Measurements from ENCODE around the gene PHYH. TPM values are rescaled to one million over a fixed set of nuclear protein-coding genes. Genes with fewer than 3 reads are reported as not detected.
A peak's percentile ranks its signal among the peaks of the same experiment; 100 is the strongest.

Gene PHYH
- total and polyA plus RNA-seq, 4 donors: 45.4 to 139 (median 86.8) TPM

DNA sequence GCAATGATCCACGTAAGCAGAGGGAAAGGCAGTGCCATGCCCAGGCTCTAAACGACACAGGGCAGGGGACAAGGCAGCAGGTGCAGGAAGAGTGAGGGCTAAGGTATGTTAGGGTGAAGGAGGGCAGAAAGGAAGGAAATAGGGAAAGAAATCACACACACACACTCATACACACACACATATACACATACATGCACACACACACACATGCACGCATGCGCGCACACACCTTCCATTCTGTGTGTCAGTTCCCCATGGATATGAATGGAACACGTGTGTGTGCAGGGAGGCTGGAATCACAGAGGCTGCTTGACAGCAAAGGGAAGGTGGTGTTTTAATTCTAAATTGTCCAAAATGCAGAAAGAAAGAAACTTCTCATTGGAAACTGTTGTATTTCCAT lies 6.2 kb upstream of the PHYH start:
- Histone ChIP-seq H3K36me3 (ENCODE audit: control insufficient read depth in 4 of 4, insufficient read depth in 3 of 4, low read depth in 1 of 4, low read length in 3 of 4) (peaks cover 0 to 3% (median 0%) of the 10 kb centered on the region in 4 donors), H3K4me1 (ENCODE audit: control insufficient read depth in 4 of 4, insufficient read depth in 4 of 4, low read length in 3 of 4) (peaks cover 0 to 7% (median 4%) of the 10 kb centered on the region in 4 donors), H3K4me3 (ENCODE audit: low read depth in 1 of 3, low read length in 3 of 3) (no peak overlapping the region), H3K27ac (ENCODE audit: low read depth in 1 of 2, low read length in 2 of 2) (no peak overlapping the region), H3K27me3 (ENCODE audit: control insufficient read depth in 4 of 4, insufficient read depth in 4 of 4, low read length in 3 of 4) (no peaks in the 10 kb centered on the region), H3K9ac (ENCODE audit: low read depth in 1 of 2, low read length in 2 of 2) (no peak overlapping the region), H3K9me3 (ENCODE audit: control insufficient read depth in 4 of 4, low read length in 3 of 4) (no peaks in the 10 kb centered on the region)
- 92% methylated on average over 6 of the region's 6 CpGs for WGBS
- TF ChIP-seq, protein P1, sequence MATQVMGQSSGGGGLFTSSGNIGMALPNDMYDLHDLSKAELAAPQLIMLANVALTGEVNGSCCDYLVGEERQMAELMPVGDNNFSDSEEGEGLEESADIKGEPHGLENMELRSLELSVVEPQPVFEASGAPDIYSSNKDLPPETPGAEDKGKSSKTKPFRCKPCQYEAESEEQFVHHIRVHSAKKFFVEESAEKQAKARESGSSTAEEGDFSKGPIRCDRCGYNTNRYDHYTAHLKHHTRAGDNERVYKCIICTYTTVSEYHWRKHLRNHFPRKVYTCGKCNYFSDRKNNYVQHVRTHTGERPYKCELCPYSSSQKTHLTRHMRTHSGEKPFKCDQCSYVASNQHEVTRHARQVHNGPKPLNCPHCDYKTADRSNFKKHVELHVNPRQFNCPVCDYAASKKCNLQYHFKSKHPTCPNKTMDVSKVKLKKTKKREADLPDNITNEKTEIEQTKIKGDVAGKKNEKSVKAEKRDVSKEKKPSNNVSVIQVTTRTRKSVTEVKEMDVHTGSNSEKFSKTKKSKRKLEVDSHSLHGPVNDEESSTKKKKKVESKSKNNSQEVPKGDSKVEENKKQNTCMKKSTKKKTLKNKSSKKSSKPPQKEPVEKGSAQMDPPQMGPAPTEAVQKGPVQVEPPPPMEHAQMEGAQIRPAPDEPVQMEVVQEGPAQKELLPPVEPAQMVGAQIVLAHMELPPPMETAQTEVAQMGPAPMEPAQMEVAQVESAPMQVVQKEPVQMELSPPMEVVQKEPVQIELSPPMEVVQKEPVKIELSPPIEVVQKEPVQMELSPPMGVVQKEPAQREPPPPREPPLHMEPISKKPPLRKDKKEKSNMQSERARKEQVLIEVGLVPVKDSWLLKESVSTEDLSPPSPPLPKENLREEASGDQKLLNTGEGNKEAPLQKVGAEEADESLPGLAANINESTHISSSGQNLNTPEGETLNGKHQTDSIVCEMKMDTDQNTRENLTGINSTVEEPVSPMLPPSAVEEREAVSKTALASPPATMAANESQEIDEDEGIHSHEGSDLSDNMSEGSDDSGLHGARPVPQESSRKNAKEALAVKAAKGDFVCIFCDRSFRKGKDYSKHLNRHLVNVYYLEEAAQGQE (IDR thresholded peaks at IDR 0.05): no peak
- no peak for TF ChIP-seq YY1 (IDR thresholded peaks at IDR 0.05)
- TF ChIP-seq HNF4G (IDR thresholded peaks at IDR 0.05): no peak
- TF ChIP-seq RXRA (IDR thresholded peaks at IDR 0.05): no peak
- TF ChIP-seq, protein P2, sequence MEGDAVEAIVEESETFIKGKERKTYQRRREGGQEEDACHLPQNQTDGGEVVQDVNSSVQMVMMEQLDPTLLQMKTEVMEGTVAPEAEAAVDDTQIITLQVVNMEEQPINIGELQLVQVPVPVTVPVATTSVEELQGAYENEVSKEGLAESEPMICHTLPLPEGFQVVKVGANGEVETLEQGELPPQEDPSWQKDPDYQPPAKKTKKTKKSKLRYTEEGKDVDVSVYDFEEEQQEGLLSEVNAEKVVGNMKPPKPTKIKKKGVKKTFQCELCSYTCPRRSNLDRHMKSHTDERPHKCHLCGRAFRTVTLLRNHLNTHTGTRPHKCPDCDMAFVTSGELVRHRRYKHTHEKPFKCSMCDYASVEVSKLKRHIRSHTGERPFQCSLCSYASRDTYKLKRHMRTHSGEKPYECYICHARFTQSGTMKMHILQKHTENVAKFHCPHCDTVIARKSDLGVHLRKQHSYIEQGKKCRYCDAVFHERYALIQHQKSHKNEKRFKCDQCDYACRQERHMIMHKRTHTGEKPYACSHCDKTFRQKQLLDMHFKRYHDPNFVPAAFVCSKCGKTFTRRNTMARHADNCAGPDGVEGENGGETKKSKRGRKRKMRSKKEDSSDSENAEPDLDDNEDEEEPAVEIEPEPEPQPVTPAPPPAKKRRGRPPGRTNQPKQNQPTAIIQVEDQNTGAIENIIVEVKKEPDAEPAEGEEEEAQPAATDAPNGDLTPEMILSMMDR (IDR thresholded peaks at IDR 0.05; ENCODE audit: low read depth, low read length, missing input control): no peak
- TF ChIP-seq RAD21 (IDR thresholded peaks at IDR 0.05): no peak
- no peak for TF ChIP-seq FOXA1 (IDR thresholded peaks at IDR 0.05)
- TF ChIP-seq, protein P3, sequence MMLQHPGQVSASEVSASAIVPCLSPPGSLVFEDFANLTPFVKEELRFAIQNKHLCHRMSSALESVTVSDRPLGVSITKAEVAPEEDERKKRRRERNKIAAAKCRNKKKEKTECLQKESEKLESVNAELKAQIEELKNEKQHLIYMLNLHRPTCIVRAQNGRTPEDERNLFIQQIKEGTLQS (IDR thresholded peaks at IDR 0.05): no peak
- no peak for TF ChIP-seq FOXA2 (IDR thresholded peaks at IDR 0.05)
- no peak for TF ChIP-seq SP1 (IDR thresholded peaks at IDR 0.05)
- TF ChIP-seq, protein P4, sequence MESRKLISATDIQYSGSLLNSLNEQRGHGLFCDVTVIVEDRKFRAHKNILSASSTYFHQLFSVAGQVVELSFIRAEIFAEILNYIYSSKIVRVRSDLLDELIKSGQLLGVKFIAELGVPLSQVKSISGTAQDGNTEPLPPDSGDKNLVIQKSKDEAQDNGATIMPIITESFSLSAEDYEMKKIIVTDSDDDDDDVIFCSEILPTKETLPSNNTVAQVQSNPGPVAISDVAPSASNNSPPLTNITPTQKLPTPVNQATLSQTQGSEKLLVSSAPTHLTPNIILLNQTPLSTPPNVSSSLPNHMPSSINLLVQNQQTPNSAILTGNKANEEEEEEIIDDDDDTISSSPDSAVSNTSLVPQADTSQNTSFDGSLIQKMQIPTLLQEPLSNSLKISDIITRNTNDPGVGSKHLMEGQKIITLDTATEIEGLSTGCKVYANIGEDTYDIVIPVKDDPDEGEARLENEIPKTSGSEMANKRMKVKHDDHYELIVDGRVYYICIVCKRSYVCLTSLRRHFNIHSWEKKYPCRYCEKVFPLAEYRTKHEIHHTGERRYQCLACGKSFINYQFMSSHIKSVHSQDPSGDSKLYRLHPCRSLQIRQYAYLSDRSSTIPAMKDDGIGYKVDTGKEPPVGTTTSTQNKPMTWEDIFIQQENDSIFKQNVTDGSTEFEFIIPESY (IDR thresholded peaks at IDR 0.05): no peak
- TF ChIP-seq EGR1 (IDR thresholded peaks at IDR 0.05; ENCODE audit: low read depth in 2 of 2): no peak
- no peak for TF ChIP-seq HNF4A (conservative IDR thresholded peaks at IDR 0.05)
- TF ChIP-seq JUND (IDR thresholded peaks at IDR 0.05): no peak
- TF ChIP-seq TAF1 (conservative IDR thresholded peaks at IDR 0.05): no peak
- DNase-seq (ENCODE audit: low spot score): no peak

DNA sequence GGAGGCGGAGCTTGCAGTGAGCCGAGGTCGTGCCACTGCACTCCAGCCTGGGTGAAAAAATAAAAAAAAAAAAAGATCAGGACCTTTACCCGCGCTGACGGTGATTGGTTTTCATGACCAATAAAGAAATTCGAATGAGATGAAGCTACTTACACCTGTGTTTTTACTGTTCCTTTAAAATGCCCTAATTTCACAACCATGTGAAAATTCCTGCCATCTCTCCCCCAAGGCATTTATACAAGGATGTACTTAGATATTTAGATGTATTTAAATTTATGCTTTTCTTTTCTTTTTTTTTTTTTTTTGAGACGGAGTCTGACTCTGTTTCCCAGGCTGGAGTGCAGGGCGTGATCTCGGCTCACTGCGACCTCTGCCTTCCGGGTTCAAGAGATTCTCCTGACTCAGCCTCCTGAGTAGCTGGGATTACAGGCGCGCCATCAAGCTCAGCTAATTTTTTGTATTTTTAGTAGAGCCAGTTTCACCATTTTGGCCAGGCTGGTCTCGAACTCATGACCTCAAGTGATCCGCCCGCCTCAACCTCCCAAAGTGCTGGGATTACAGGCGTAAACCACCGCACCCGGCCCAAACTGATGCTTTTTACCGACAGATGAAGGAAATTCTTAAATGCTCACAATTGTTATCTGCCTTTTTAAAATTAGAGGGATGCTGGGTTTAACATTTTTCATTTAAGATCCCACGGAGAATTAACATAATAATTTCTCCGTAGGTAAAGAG lies 3.1 kb upstream of the PHYH start:
- H3K27me3 ChIP-seq (ENCODE audit: control insufficient read depth in 4 of 4, insufficient read depth in 4 of 4, low read length in 3 of 4): no peaks in the 10 kb centered on the region
- peak overlapping the region; percentile 96 to 98 for H3K27ac ChIP-seq (ENCODE audit: low read depth in 1 of 2, low read length in 2 of 2)
- no peak for TF ChIP-seq YY1 (IDR thresholded peaks at IDR 0.05)
- no peak for TF ChIP-seq RAD21 (IDR thresholded peaks at IDR 0.05)
- TF ChIP-seq RXRA (IDR thresholded peaks at IDR 0.05): no peak
- no peak for TF ChIP-seq SP1 (IDR thresholded peaks at IDR 0.05)
- TF ChIP-seq FOXA2 (IDR thresholded peaks at IDR 0.05): no peak
- TF ChIP-seq, protein P2 (IDR thresholded peaks at IDR 0.05; ENCODE audit: low read depth, low read length, missing input control): no peak
- no peak for TF ChIP-seq HNF4A (conservative IDR thresholded peaks at IDR 0.05)
- no peak overlapping the region for H3K9ac ChIP-seq (ENCODE audit: low read depth in 1 of 2, low read length in 2 of 2)
- H3K9me3 ChIP-seq (ENCODE audit: control insufficient read depth in 4 of 4, low read length in 3 of 4): no peaks in the 10 kb centered on the region
- H3K4me1 ChIP-seq (ENCODE audit: control insufficient read depth in 4 of 4, insufficient read depth in 4 of 4, low read length in 3 of 4): peaks cover 5 to 13% (median 9%) of the 10 kb centered on the region in 4 donors
- WGBS: 83% methylated on average over 23 of the region's 23 CpGs
- H3K36me3 ChIP-seq (ENCODE audit: control insufficient read depth in 4 of 4, insufficient read depth in 3 of 4, low read depth in 1 of 4, low read length in 3 of 4): peaks cover 0 to 3% (median under 1%) of the 10 kb centered on the region in 4 donors
- no peak for DNase-seq (ENCODE audit: low spot score)
- no peak overlapping the region for H3K4me3 ChIP-seq (ENCODE audit: low read depth in 1 of 3, low read length in 3 of 3)

All from liver (tissue), 9 donors.